Activated T-helper 1 cell treated with anti-CD3 and anti-CD28 coated beads, Interleukin-12 subunit alpha, Interleukin-12 subunit beta, Interleukin-2, Interleukin-4 antibody, amounts not matched to agents 30 ng/mL and 10 ng/mL and 1 ng/mL, durations not matched to agents 14 hours and 24 hours and 36 hours (primary cell): Measurements from ENCODE around the gene PCNX3. TPM values are rescaled to one million over a fixed set of nuclear protein-coding genes. Genes with fewer than 3 reads are reported as not detected.

Source experiments
- DNase-seq: peaks from one replicate; pipeline ENCODE4 v3.0.0; 2021; ENCODE audit warnings: low spot score
- H3K27ac Mint-ChIP-seq: one replicate; pipeline ENCODE4 v1.8.0; 2021; ENCODE audit warnings: mild to moderate bottlenecking, mixed read lengths
- H3K27me3 Mint-ChIP-seq: one replicate; pipeline ENCODE4 v1.8.0; 2022; ENCODE audit warnings: mild to moderate bottlenecking, moderate library complexity, mixed read lengths; ENCODE audit not compliant: insufficient read depth
- H3K36me3 Mint-ChIP-seq: one replicate; pipeline ENCODE4 v1.8.0; 2021; ENCODE audit warnings: low read depth, mixed read lengths
- H3K4me1 Mint-ChIP-seq: one replicate; pipeline ENCODE4 v1.8.0; 2021; ENCODE audit warnings: low read depth, mixed read lengths
- H3K4me3 Mint-ChIP-seq: one replicate; pipeline ENCODE4 v1.8.0; 2021; ENCODE audit warnings: mild to moderate bottlenecking, moderate library complexity, mixed read lengths
- H3K9me3 Mint-ChIP-seq: one replicate; pipeline ENCODE4 v1.8.0; 2021; ENCODE audit warnings: mixed read lengths
- intact Hi-C: fragments of 100-400 bp; cut with micrococcal nuclease; formaldehyde crosslinking; loops from one replicate; pipeline ENCODE4 v1.15.1; 2024
- total RNA-seq: library from RNA; stranded (reverse); gene quantifications from 2 replicates; pipeline ENCODE4 v1.2.3, GENCODE V29; 2022

PCNX3 gene
- total RNA-seq, 1 donor from 2014 or later = 55.0 TPM

DNA sequence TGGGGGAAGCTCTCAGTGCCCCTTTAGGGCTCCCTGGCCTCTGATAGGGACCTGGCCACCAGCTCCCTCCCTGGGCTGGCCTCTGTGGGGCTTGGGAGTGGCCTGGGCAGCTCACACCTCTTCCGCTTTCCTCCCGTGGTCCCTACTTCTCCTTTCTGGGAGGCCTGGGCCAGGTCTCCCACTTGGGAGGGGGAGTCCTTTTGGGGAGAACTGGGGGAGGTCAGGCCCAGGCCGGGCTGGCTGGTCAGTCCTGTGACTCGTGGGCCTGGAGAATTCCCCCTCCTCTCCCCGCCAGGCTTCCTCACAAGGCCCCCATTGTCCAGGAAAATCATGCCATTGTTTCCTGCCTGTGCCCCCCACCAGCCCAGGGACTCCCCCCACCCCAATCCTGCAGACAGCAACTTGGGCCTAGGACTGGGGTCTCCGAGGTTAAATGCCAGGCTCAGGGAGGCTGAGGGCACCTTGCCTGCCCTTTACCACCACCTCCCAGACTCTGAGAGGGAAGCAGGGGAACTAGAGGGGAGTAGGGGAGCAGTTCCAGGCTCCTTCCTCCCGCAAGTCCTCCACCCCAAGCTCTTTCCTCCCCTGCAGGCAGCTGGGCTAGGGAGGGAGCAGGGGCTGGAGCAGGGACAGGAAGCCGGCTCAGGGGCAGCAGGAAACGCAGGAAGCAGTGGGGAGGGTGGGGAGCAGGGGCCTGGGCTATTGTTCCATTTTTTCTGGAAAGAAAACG is 4.4 kb upstream of the PCNX3 start:
- Mint-ChIP-seq H3K27ac (peak overlapping the region; percentile 42), H3K4me1 (peaks cover 35% of the 10 kb centered on the region), H3K36me3 (peaks cover 38% of the 10 kb centered on the region), H3K27me3 (no peaks in the 10 kb centered on the region), H3K9me3 (no peaks in the 10 kb centered on the region), H3K4me3 (peak overlapping the region; percentile 95)
- no peak for DNase-seq
- intact Hi-C loops = loop anchor here (10.0 kb wide), 1 partner anchor 496 kb away; the partner anchor contains the start of genes TM7SF2 and ZNHIT2

DNA sequence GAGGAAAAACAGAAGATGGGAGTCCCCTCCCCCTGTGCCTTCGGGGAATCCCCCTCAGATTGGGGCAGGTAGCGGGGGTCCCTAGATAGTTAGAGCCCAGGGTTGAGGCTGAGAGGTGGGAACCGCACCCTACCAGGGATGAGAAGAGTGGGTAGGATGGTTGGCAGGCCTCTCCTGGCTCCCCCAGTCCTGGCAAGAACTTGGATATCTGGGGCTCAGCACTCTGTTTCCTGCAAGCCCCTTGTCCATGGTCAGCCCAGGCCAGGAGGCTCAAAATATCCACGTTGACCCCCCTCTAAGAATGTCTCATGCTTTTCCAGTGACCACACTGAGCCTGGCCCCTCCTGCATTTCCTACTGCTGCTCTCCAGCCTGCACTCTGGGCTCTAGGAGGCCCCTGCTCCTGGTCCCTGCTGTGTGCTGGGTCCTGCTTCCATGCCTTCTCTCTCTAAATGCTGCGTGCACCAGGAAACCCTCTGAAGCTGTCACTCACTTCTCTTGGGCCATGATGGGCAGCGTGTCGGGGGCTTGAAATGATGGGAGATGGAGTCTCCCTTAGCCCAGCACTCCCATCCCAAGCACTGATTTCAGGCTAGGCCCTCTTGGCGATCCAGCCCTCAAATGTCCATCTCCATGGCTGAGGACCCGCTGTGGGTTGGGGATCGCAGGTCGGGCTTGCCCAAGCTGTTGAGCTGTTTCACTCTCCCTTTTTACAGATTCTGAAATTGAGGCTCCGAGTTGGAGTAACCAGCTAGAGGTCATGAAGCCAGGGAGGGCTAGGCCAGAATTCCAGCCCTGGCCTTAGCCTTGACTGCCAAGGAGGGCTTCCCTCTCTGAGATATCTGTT is 3.6 kb upstream of the PCNX3 start:
- peaks cover 36% of the 10 kb centered on the region for H3K36me3 Mint-ChIP-seq
- no peaks in the 10 kb centered on the region for H3K9me3 Mint-ChIP-seq
- peak overlapping the region; percentile 77 for H3K27ac Mint-ChIP-seq
- no peaks in the 10 kb centered on the region for H3K27me3 Mint-ChIP-seq
- peak overlapping the region; percentile 95 for H3K4me3 Mint-ChIP-seq
- peaks cover 43% of the 10 kb centered on the region for H3K4me1 Mint-ChIP-seq
- no peak for DNase-seq
- intact Hi-C loops = loop anchor here (10.0 kb wide), 1 partner anchor 497 kb away; the partner anchor contains the start of genes TM7SF2 and ZNHIT2

DNA sequence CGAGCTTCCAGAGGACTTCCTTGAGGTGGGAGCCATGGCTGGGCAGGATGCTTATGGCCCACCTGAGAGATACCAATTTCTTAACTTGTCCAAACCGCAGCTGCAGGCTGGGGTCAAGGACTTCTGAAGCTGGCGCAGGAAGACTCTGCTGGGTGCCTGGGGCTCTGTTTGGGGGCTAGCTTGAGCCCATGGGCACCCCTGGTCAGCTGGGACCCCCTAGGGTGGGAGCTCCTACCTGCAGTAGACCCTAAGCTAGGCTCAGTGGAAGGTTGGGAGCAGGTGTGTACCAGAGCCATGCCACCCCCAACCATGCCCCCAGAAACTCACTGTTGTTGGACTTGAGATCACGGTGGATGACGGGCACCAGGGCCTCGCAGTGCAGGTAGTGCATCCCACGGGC is 2.9 kb upstream of the PCNX3 start:
- Mint-ChIP-seq H3K36me3 (peaks cover 34% of the 10 kb centered on the region), H3K27me3 (no peaks in the 10 kb centered on the region), H3K9me3 (no peaks in the 10 kb centered on the region), H3K4me3 (peak overlapping the region; percentile 95), H3K27ac (peak overlapping the region; percentile 77), H3K4me1 (peaks cover 43% of the 10 kb centered on the region)
- intact Hi-C loops = loop anchor here (10.0 kb wide), 1 partner anchor 498 kb away; the partner anchor contains the start of genes TM7SF2 and ZNHIT2
- DNase-seq = no peak

DNA sequence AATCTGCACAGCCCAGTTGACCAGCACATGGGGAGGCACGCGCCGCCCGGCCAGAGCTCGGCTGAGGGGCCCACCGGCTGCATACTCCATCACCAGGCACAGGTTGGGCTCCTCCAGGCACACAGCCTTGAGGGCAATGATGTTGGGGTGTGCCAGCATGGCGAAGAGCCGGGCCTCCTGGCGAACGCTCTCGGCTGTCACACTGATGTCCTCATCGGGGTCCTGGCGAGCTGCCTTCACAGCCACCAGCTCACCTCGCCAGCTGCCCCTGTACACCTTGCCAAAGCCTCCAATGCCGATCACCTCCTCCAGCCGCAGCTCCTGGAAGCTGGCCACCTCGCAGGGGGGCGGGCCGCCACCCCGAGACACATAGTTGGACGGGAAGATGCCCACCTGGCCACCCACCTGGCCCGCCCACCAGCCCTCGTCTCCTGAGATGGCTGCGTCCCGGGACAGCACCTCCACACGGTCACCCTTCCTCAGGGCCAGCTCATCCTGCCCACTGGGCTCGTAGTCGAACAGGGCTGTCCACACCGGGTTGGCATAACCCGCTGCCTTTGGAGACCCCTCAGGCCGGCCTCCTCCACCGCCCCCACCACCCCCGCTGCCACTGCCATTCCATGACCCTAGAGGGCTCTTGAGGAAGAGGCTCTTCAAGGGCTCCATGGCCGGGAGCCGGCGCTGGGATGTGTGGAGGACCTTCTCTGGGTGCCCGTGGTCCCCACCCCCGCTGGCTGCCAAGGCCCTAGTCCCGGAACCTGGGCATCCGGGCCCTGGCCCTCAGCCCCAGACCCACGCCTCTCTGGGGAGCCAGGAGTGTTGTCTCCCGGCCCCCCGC is 2.3 kb upstream of the PCNX3 start:
- DNase-seq = no peak
- Mint-ChIP-seq H3K9me3 (no peaks in the 10 kb centered on the region), H3K27ac (peak overlapping the region; percentile 72), H3K36me3 (peaks cover 30% of the 10 kb centered on the region), H3K4me1 (peaks cover 43% of the 10 kb centered on the region), H3K27me3 (no peaks in the 10 kb centered on the region), H3K4me3 (peak overlapping the region; percentile 95)
- intact Hi-C loops = loop anchor here (10.0 kb wide), 1 partner anchor 499 kb away; the partner anchor contains the start of genes TM7SF2 and ZNHIT2

GRCh38 chr11:65615950-65616574 is 486 bp downstream of the PCNX3 start:
- H3K4me1 Mint-ChIP-seq = peaks cover 21% of the 10 kb centered on the region
- no peaks in the 10 kb centered on the region for H3K27me3 Mint-ChIP-seq
- DNase-seq = peak; percentile 44
- no peaks in the 10 kb centered on the region for H3K9me3 Mint-ChIP-seq
- H3K4me3 Mint-ChIP-seq = peak overlapping the region; percentile 97
- peaks cover 28% of the 10 kb centered on the region for H3K36me3 Mint-ChIP-seq
- intact Hi-C loops = loop anchor here (1.0 to 10.0 kb wide), 18 partner anchors 22 to 839 kb away; partner anchors contain the start of genes BANF1, C11orf68, DRAP1 and EIF1AD
- peak overlapping the region; percentile 94 for H3K27ac Mint-ChIP-seq

DNA sequence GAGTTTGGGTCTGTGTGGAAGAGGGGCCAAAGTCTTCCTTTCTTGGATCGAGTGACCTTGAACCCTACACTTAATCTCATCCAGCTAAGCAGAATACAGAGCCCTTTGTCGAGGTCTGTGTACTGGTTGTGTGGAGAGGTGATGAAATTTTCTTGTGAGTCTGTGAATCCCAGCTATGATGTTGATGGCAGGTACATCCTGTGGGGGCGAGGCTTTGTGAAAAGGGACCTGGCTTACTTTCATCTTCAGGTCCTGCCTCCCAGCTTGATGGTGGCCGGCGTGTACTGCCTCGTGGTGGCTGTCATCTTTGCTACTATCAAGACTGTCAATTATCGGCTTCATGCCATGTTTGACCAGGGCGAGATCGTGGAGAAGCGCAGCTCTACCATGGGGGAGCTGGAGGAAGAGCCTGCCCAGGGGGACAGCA is 1.0 kb downstream of the PCNX3 start:
- DNase-seq = no peak
- no peaks in the 10 kb centered on the region for H3K27me3 Mint-ChIP-seq
- H3K9me3 Mint-ChIP-seq = no peaks in the 10 kb centered on the region
- intact Hi-C loops = loop anchor here (10.0 kb wide), 1 partner anchor 502 kb away; the partner anchor contains the start of genes TM7SF2 and ZNHIT2
- H3K36me3 Mint-ChIP-seq = peaks cover 32% of the 10 kb centered on the region
- peaks cover 18% of the 10 kb centered on the region for H3K4me1 Mint-ChIP-seq
- peak overlapping the region; percentile 83 for H3K27ac Mint-ChIP-seq
- H3K4me3 Mint-ChIP-seq = peak overlapping the region; percentile 97

- DNase-seq = no peak
- H3K27me3 Mint-ChIP-seq = no peaks in the 10 kb centered on the region
- intact Hi-C loops = loop anchor here (10.0 kb wide), 1 partner anchor 502 kb away; the partner anchor contains the start of genes TM7SF2 and ZNHIT2
- peak overlapping the region; percentile 97 for H3K4me3 Mint-ChIP-seq
- peaks cover 31% of the 10 kb centered on the region for H3K36me3 Mint-ChIP-seq
- H3K27ac Mint-ChIP-seq = peak overlapping the region; percentile 83
- peaks cover 12% of the 10 kb centered on the region for H3K4me1 Mint-ChIP-seq
- no peaks in the 10 kb centered on the region for H3K9me3 Mint-ChIP-seq
These were observed 1.7 kb downstream of the PCNX3 start for GRCh38 chr11:65617136-65617850.

DNA sequence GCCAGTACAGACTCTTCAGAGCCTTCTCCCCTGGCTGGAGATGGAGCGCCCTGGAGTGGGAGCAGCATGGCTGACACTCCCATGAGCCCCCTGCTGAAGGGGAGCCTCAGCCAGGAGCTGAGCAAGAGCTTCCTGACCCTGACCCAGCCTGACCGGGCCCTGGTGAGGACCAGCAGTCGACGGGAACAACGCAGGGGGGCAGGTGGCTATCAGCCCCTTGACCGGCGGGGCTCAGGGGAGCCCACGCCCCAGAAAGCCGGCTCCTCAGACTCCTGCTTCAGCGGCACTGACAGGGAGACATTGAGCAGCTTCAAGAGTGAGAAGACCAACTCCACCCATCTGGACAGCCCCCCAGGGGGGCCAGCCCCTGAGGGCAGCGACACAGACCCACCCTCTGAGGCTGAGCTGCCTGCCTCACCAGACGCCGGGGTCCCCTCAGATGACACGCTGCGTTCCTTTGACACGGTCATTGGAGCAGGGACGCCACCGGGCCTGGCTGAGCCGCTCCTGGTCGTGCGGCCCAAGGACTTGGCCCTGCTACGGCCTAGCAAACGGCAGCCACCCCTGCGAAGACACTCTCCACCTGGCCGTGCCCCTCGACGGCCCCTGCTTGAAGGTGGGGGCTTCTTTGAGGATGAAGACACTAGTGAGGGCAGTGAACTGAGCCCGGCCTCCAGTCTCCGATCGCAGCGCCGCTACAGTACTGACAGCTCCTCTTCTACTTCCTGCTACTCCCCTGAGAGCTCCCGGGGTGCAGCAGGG is 2.6 kb downstream of the PCNX3 start:
- no peaks in the 10 kb centered on the region for H3K9me3 Mint-ChIP-seq
- no peaks in the 10 kb centered on the region for H3K27me3 Mint-ChIP-seq
- intact Hi-C loops = loop anchor here (10.0 kb wide), 1 partner anchor 503 kb away; the partner anchor contains the start of genes TM7SF2 and ZNHIT2
- peak overlapping the region; percentile 97 for H3K4me3 Mint-ChIP-seq
- H3K4me1 Mint-ChIP-seq = peaks cover 9% of the 10 kb centered on the region
- peak overlapping the region; percentile 48 for H3K27ac Mint-ChIP-seq
- no peak for DNase-seq
- peaks cover 29% of the 10 kb centered on the region for H3K36me3 Mint-ChIP-seq

GRCh38 chr11:65618763-65619162 is 3.2 kb downstream of the PCNX3 start:
- no peaks in the 10 kb centered on the region for H3K9me3 Mint-ChIP-seq
- intact Hi-C loops = loop anchor here (10.0 kb wide), 1 partner anchor 504 kb away; the partner anchor contains the start of genes TM7SF2 and ZNHIT2
- H3K4me1 Mint-ChIP-seq = peaks cover 9% of the 10 kb centered on the region
- H3K27ac Mint-ChIP-seq = no peak overlapping the region
- no peak for DNase-seq
- no peaks in the 10 kb centered on the region for H3K27me3 Mint-ChIP-seq
- peaks cover 28% of the 10 kb centered on the region for H3K36me3 Mint-ChIP-seq
- no peak overlapping the region for H3K4me3 Mint-ChIP-seq

GRCh38 chr11:65619281-65619928 is 3.8 kb downstream of the PCNX3 start:
- Mint-ChIP-seq H3K9me3 (no peaks in the 10 kb centered on the region), H3K4me1 (peaks cover 9% of the 10 kb centered on the region), H3K4me3 (no peak overlapping the region), H3K36me3 (peaks cover 30% of the 10 kb centered on the region), H3K27me3 (no peaks in the 10 kb centered on the region), H3K27ac (no peak overlapping the region)
- DNase-seq = no peak
- intact Hi-C loops = loop anchor here (10.0 kb wide), 1 partner anchor 505 kb away; the partner anchor contains the start of genes TM7SF2 and ZNHIT2
